Nasal cavity respiratory epithelium epithelial cell of viscerocranial mucosa (primary cell): ENCODE measurements around the gene C20orf204. TPM values are rescaled to one million over a fixed set of nuclear protein-coding genes. Genes with fewer than 3 reads are reported as not detected.

Experiments
- total RNA-seq: library from RNA; depleted of rRNA; stranded (reverse); fragments of >200 nt; gene quantifications from 2 replicates; pipeline ENCODE4 v1.2.3, GENCODE V29; 2014

C20orf204 gene, protein sequence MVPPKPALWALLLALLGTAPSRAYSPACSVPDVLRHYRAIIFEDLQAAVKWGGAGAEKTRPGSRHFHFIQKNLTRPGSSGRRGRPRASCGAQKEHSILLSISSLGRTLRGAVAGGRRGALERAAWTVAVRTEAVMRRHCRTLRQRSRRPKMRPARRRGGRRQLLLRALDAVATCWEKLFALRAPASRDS
- total RNA-seq, result 0.34 and 0.78 TPM in 2 replicates

DNA sequence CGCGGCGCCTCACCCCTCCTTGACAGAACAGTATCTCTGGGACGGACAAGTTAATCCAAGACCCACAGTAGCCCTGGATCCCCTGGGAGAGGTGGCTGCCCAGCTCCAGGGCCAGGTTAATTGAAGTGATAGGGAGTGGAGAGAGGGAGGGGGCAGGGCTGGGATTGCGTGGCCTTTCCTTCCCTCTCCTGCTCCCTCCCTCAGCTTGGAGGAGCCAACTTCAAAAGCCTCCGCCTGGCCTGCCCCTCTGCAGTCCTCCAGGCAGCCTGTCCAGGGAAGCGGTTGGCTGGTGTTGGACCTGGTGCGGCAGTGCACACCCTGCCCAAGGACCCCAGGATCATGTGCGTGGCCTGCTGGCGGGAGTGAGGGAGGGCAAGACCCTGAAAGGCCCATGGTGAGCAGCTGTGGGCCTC is at the start of gene C20orf204:
C20orf204 (plus strand) TSS at position 250 of the 413 bp plus-strand sequence; CDS start at position 392, 142 bp downstream.

DNA sequence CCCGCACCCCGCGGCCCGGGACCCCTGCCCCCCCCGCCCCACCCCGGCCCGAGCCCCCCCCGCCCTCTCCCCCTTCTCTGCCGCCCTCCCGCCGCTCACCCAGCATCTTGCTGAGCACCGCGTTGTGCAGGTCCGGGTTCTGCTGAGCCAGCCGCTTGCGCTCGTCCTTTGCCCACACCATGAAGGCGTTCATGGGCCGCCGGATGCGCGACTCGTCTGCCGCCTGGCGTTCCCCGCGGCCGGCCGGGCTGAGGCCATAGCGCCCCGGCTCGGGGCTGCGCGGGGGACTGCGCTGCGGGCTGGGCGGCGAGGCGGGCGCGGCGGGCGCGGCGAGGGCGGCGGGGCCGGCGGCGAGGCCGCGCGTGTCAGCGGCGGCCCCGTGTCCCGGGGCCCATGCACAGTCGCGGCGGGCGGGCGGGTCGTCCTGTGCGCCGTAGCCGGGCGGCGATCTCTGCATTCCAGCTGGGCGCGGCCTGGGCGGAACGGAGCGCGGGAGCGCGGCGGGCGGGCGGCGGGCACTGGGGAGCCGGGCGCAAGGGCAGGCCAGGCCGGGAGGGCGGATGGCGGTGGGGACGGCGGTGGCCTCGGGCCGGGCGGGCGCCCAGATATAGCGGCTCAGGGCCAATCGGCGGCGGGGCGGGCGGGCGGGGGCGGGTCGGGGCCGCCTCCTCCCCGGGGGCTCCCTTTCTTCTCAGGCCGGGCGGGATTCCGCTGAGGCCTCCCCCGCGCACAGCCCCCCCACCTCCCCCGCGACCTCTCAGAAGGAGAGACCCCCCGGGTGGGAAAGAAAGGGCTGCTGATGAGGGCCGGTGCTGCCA is 13.3 kb downstream of the C20orf204 start, which contains the start of gene SOX18:
SOX18 (minus strand) TSS at position 580 of the 818 bp plus-strand sequence; CDS start at position 457, 123 bp downstream.

DNA sequence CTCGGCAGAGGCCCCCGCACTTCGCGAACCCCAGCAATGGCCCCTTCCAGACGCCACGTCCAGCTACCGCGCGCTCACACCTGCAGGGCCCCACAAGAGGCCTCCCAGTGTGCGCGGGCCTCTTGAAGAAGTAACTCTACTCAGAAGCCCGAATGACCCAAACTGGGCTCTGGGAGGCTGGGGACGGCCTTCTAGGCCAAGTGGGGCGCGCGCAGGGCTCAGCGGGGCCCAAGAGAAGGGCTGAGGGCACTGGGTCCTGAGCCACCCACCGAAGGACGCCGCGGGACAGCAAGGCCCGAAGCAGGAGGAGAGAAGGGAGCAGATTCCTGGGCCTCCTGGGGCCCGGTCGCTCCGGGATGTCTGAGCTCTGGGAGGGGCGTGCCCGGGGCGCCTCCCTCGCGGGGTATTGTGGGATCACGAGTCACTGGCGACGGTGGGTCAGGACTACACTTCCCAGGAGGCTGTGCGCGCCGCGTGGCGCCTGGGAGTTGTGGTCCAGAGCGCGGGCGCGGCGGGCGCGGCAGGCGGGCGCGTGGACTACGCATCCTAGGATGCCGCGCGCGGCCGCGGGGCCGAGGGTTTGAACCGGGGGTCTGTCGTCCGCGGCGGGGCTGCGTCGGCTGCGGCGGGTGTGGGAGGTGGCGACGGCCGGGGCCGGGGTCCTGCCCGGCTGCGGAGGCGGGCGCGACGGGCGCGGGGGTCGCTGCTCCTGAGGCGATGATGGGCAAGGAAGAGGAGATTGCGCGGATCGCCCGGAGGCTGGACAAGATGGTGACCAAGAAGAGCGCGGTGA is 26.8 kb downstream of the C20orf204 start, which contains the start of gene TCEA2:
TCEA2 (plus strand) TSS at position 603 of the 793 bp plus-strand sequence; CDS start at position 718, 115 bp downstream.

DNA sequence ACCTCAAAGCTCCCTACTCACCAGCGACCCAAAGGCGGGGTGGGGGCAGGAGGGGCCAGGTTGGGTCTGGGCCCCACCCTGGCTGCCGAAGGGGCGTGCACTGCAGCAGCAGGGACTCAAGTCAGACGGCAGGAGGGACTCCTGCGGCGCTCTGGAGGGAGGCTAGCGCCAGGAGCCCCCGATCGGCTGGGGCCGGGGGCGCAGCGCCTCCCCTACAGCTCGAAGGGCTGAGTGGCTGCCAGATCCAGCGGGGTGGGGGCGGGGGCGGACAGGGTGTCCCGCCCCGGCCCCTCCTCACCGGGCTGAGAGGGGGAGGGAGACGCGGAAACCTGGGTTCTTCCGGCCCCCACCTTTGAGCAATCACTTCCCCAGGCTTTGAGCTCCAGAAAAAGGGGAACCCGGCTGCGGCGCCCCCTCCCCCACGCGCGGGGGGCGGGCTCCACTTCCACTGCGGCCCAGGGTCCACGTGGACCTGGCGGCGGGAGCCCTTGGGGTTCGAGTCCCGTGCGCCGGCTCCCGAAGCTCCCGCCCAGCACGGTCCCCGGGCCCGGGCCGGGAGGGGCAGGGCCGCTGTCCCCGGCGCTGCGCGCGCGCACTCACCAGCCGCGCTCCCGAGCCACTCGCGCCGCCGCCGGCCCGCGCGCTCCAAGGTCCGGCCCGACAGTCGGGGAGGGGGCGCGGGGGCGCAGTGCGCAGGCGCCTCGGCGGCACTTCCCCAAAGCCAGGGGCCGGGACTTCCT is 43.5 kb downstream of the C20orf204 start, which contains the start of gene RGS19:
RGS19 (minus strand) TSS at position 246 of the 740 bp plus-strand sequence. CDS start 2,632 bp downstream, outside the sequence.

DNA sequence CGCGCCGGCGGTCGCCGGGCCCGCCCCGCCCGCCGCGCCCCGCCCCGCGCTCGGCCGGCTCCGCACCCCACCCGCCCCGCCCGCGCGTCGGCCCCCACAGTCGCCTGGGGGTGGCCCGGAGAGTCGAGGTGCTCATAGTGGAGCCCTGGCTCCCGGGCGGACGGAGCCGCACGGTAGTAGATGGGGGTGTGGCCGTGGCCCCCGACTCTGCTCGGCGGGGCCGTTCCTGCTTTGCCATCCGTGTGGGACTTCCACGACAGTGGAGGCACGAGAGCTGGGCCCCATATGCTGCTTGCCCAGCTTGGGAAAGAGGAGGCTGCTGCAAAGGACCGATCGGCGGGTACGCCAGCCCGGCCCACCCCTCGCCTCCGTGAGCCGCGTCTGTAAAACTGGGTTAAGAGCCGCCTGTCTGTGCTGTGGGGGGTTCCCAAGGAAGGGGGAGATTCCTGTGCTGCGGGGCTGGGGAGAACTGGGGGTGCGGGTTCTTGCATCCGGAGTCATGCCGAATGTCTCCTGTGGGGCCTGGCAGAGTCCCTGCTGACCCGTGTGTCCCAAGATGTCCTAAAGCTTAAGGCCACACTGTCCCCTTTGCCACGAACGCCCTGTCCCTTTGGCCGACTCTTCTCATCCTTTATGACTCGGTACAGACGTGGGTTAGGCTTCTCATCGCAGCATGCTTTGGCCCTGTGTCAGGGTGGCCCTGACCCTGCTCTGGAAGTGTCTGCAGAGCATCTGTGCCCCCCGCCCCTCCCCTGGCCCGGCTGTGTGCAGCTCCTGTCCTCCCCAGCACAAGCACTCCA is 44.2 kb downstream of the C20orf204 start, which contains the start of gene OPRL1:
OPRL1 (plus strand) TSS at position 70 of the 800 bp plus-strand sequence. CDS start 12,639 bp downstream, outside the sequence.

DNA sequence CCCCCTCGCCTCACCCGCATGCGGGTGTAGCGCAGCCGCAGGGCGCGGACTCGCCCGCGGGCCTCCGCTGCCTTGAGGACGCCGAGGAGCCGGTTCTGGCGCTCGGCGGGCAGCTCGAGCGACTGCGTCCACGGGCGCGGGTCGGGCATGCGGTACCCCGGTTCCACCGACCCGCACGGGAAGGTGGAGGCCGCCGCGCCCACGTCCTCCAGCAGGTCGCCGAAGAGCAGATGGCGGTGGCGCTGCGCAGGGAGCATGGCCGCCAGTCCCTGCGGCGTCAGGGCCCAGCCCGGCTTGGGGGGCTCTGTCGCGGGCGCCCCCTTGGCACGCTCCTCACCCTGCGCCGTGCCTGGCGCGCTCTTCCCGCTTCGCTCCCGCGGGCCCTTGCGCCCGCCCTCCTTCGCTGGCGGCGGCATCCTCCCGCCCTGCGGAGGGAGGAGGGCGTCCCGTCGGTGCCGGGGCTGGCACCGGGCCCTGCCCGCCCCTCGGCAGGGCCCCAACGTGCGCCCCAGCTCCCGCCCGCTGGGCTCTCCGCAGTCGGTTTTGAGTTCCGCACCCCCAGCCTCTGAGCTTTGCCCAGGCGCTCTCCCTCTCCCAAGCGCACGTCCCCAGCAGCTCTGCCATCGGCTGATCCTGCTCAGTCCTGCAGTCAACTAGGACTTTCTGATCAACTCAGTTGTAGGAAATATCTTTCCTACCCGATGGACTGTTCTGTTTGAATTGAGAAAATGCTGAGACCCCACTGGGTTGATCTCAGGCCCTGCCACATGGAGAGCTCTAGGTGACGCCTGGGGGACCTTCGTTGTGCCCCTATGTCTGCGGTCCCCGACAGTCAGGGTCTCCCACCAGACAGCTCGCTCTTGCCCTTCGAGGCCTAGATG is 48.1 kb downstream of the C20orf204 start, which contains the start of gene LKAAEAR1:
LKAAEAR1 (minus strand) TSS at position 595 of the 881 bp plus-strand sequence; CDS start at position 416, 179 bp downstream.

Other genes starting within 250 kb of the C20orf204 start
- gene ZBTB46, start 204.9 kb upstream of the C20orf204 start, total RNA-seq, result 1.2 and 1.7 TPM in 2 replicates
- gene ABHD16B, start 174.7 kb upstream of the C20orf204 start, total RNA-seq, result not detected in 2 replicates
- gene TPD52L2, start 170.9 kb upstream of the C20orf204 start, total RNA-seq, result 129 and 145 TPM in 2 replicates
- 93.3 and 143 TPM in 2 replicates for gene DNAJC5, start 141.1 kb upstream of the C20orf204 start, total RNA-seq
- gene UCKL1, start 79.8 kb upstream of the C20orf204 start, total RNA-seq, result 18.5 and 29.2 TPM in 2 replicates
- 6.2 and 18.0 TPM in 2 replicates for gene ZNF512B, start 66.3 kb upstream of the C20orf204 start, total RNA-seq
- gene SAMD10, start 56.5 kb upstream of the C20orf204 start, total RNA-seq, result 2.7 and 4.8 TPM in 2 replicates
- 25.6 and 69.8 TPM in 2 replicates for gene PRPF6, start 55.0 kb upstream of the C20orf204 start, total RNA-seq
- not detected in 2 replicates for gene SOX18, start 13.5 kb downstream of the C20orf204 start, total RNA-seq
- gene TCEA2, start 27.0 kb downstream of the C20orf204 start, total RNA-seq, result 4.1 and 12.2 TPM in 2 replicates
- gene RGS19, start 43.3 kb downstream of the C20orf204 start, total RNA-seq, result 5.8 and 14.2 TPM in 2 replicates
- 0.34 and 0.71 TPM in 2 replicates for gene OPRL1, start 43.9 kb downstream of the C20orf204 start, total RNA-seq
- not detected in 2 replicates for gene LKAAEAR1, start 48.2 kb downstream of the C20orf204 start, total RNA-seq
- gene NPBWR2, start 71.4 kb downstream of the C20orf204 start, total RNA-seq, result not detected in 2 replicates
- not detected in 2 replicates for gene MYT1, start 128.3 kb downstream of the C20orf204 start, total RNA-seq
- 33.5 and 47.6 TPM in 2 replicates for gene PCMTD2, start 219.6 kb downstream of the C20orf204 start, total RNA-seq